ENCODE data around the gene NRXN3.

DNA sequence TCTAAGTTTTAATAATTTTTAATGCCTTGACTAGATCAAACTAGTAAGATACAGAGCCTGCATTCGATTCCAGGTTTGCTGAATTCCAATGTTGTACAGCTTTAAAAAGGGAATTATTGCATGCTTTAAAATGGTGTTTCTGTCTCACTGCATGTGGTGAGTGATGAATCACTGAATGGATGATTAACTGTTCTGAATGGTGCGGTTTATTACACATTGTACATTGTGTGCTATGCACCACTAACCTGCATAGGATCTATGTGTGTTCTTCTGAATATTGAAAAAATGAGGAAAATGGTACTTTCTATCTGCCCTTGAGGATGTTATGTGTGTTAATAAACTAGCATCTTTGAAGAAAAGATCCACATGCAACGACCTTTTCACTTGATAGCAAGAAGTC is 231.7 kb downstream of the NRXN3 start:
- no peak for TF ChIP-seq POLR2AphosphoS5 (IDR thresholded peaks at IDR 0.05; ENCODE audit: low read depth, low read length)
- TF ChIP-seq REST (IDR thresholded peaks at IDR 0.05; ENCODE audit: insufficient read depth in 1 of 2, low read depth in 2 of 2, low read length in 1 of 2), result no peak
- TF ChIP-seq CTCF (IDR thresholded peaks at IDR 0.05), result no peak

Data from Panc1 (cell line).